Smooth muscle cell of bladder (primary cell): ENCODE results near the gene NEURL1. TPM values are rescaled to one million over a fixed set of nuclear protein-coding genes. Genes with fewer than 3 reads are reported as not detected.

Experiments
- total RNA-seq: library from RNA; depleted of rRNA; stranded (reverse); fragments of >200 nt; gene quantifications from 2 replicates; pipeline ENCODE4 v1.2.3, GENCODE V29; 2014

The NEURL1 gene, protein sequence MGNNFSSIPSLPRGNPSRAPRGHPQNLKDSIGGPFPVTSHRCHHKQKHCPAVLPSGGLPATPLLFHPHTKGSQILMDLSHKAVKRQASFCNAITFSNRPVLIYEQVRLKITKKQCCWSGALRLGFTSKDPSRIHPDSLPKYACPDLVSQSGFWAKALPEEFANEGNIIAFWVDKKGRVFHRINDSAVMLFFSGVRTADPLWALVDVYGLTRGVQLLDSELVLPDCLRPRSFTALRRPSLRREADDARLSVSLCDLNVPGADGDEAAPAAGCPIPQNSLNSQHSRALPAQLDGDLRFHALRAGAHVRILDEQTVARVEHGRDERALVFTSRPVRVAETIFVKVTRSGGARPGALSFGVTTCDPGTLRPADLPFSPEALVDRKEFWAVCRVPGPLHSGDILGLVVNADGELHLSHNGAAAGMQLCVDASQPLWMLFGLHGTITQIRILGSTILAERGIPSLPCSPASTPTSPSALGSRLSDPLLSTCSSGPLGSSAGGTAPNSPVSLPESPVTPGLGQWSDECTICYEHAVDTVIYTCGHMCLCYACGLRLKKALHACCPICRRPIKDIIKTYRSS
- total RNA-seq, result 0.57 and 1.6 TPM in 2 replicates

DNA sequence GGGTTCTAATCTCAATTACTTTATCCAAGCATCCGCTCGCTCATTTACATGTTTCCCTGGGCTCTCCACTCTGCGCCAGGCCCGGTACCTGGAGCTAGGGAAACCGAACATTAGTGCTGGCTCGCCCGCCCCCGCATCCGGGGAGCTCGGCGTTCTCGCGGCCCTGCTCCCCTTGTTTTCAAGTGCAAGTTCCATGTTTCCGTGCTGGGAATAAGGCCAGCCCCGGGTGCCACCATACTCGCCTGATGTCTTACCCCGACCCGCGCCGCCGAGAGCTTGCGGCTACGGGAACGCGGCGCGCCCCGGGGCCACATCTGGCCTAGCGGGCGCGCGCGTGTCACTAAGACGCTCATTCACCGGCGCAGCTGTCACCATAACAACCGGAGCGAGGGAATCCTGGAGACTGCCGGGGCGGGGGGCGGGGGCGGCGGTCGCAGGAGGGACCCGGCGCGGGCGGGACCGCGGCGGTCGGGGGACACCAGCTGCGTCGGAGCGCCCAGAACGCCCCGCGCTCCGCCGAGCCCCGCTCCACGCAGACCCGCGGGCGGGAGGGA lies at the start of gene NEURL1:
NEURL1 (plus strand) TSS at position 344 of the 554 bp plus-strand sequence. CDS start 683 bp downstream, outside the sequence.

DNA sequence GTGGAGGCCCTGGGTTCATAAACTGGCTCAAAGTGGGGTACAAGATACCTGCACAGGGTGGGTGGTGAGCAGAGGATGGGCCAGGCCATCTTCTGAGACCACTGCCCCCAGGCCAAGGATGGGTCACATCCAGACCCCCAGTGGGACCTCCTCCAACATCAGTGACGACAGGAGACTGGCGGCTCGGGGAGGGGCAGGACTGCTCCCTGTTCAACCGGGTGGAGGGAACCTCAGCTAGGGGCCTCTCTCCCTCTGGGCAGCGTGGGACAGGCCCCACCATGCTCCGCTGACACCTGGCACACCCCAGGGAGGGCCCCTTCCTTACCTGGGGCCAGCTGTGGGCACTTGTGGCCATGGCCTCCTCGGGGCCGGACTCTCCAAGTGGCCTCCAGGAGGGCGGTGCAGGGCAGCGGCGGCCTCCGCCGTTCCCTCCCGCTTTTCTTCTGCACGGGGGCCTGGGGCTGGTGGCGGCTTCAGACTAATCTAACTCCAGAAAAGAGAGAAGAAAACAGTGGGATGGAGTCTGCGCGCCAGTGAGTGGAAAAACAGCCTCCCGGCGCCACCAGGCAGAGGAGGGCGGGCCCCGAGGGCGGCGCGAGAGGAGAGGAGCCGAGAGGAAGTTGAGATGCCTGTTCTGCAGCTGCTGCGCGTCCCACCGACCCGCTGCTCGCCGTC lies 41.5 kb upstream of the NEURL1 start, which contains the start of gene CALHM2:
CALHM2 (minus strand) TSS at position 540 of the 675 bp plus-strand sequence. CDS start 2,429 bp downstream, outside the sequence.

DNA sequence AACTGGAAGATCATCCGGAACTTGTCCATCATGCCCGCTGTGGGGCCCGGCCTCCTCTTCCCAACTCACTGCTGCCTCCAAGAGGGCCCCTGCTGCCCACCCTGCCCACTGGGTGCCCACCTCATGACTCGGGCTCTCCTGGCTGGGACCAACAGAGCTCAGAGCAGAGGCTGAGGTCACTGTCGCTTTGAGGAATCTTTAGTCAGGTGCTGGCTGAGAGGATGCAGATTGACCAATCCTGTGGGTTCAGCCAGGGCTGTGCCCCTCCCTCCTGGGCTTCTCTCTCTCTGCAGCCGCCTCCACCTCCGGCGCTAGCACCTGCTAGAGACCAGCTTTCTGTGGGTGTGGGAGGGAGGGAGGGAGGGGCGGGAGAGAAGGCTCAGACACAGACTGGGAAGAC lies 34.8 kb upstream of the NEURL1 start, which contains the start of gene CALHM1:
CALHM1 (minus strand) TSS at position 181 of the 400 bp plus-strand sequence; CDS start at position 32, 149 bp downstream.

DNA sequence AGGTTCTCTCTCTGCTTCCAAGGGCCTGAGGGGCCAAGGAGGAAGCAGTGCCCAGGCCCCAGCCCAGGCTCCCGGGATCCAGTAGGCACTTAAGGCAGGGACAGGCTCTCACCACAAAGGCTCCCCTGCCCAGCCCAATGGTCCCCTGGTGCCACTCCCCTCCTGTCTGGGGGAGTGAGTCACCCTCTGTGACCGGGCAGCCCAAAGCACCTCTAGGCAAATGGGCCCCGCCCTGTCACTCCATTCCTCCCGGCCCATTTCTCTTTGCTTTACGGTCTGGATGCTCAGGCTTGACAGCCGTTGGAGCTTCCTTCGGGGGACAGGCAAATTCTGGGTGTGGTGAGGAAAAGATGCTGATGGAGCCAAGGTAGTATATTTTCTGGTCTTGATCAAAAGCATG lies 14.4 kb upstream of the NEURL1 start, which contains the start of gene CALHM3:
CALHM3 (minus strand) TSS at position 106 of the 400 bp plus-strand sequence. CDS start 208 bp downstream, outside the sequence.

Other genes with a start within 250 kb of the NEURL1 start
- gene RPEL1, start 247.8 kb upstream of the NEURL1 start, total RNA-seq, result under 0.01 TPM in 1 of 2 replicates, not detected in the other
- 0.18 and 0.28 TPM in 2 replicates for gene INA, start 216.6 kb upstream of the NEURL1 start, total RNA-seq
- 10.0 and 13.5 TPM in 2 replicates for gene PCGF6, start 142.6 kb upstream of the NEURL1 start, total RNA-seq
- gene TAF5, start 125.7 kb upstream of the NEURL1 start, total RNA-seq, result 2.4 and 3.2 TPM in 2 replicates
- 172 and 210 TPM in 2 replicates for gene ATP5MK, start 97.2 kb upstream of the NEURL1 start, total RNA-seq
- gene PDCD11, start 97.1 kb upstream of the NEURL1 start, total RNA-seq, result 25.6 and 28.8 TPM in 2 replicates
- gene CALHM2, start 41.3 kb upstream of the NEURL1 start, total RNA-seq, result 15.5 and 21.0 TPM in 2 replicates
- gene CALHM1, start 34.8 kb upstream of the NEURL1 start, total RNA-seq, result not detected in 2 replicates
- not detected in 2 replicates for gene CALHM3, start 14.5 kb upstream of the NEURL1 start, total RNA-seq